ENCODE results near the gene CCDC70. TPM values are rescaled to one million over a fixed set of nuclear protein-coding genes. Genes with fewer than 3 reads are reported as not detected.

Gene CCDC70
- total and polyA plus RNA-seq, 2 of the 8 experiments (the other 6 are each of a cell fraction or from before 2014, with no cell fraction given) = not detected

DNA sequence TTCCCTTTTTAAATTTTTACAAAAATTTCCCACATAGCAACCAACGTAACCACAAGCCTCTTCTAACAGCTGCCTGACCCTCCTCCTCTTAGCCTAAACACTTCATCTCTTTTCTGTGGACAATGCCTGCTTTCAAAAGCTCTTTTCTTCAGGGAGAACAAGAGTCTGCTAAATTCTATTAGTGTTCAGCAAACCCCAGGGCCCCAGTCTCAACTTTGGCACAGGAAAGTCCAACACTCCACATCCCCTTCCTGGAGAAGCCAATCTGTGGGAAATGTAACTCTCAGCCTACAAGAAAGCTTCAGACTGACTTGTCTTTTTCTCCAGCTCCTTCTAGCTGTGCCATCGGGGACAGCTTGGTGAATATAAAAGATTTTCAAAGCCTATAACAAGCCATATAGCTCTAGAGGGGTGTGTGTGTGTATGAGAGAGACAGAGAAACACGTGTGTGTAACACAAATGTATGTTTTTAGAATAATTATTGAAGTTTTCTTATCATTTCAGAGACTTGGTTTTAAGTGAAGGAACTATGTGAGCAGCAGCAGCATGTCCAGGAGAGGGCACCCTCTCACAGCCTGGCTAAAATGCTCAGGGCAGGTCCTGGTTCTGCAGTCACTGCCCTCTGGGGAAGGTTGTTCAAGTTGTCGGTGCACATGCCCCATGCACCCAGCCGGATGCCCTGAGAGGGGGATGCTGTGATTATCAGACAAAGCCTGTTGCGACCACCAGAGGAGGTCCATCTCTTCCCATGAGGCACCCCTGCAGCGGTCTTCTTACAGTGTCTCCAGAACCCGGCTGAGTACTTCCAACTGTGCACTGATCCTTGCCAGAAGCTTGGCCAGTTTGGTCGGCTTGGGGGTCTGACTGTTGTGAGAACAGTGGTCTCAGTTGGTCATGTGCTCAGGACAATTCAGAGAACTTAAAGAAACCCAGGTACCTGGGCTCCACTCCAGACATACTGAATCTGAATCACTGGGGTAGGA is 34.4 kb downstream of the CCDC70 start (continued):
- TF ChIP-seq TAF1 (IDR thresholded peaks at IDR 0.05; ENCODE audit: low read depth, low read length) = no peak
- no peak for TF ChIP-seq TCF12 (IDR thresholded peaks at IDR 0.05; ENCODE audit: low read depth, low read length)
- no peak for TF ChIP-seq BACH1 (IDR thresholded peaks at IDR 0.05; ENCODE audit: low read length)
- TF ChIP-seq, protein P1, sequence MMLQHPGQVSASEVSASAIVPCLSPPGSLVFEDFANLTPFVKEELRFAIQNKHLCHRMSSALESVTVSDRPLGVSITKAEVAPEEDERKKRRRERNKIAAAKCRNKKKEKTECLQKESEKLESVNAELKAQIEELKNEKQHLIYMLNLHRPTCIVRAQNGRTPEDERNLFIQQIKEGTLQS (IDR thresholded peaks at IDR 0.05; ENCODE audit: insufficient read depth, low read depth, low read length) = no peak
- TF ChIP-seq KDM4A (IDR thresholded peaks at IDR 0.05; ENCODE audit: low read depth, low read length, severe bottlenecking) = no peak
- TF ChIP-seq GTF2F1 (IDR thresholded peaks at IDR 0.05; ENCODE audit: borderline replicate concordance, low read depth, low read length) = no peak
- TF ChIP-seq RNF2 (IDR thresholded peaks at IDR 0.05; ENCODE audit: borderline replicate concordance, low read depth, low read length, missing control alignments, poor library complexity, severe bottlenecking) = no peak
- TF ChIP-seq CTBP2 (IDR thresholded peaks at IDR 0.05; ENCODE audit: borderline replicate concordance, insufficient read depth, insufficient read length, low read length) = no peak
- TF ChIP-seq EZH2 (IDR thresholded peaks at IDR 0.05; ENCODE audit: low read depth, low read length, severe bottlenecking) = no peak
- TF ChIP-seq, protein P2, sequence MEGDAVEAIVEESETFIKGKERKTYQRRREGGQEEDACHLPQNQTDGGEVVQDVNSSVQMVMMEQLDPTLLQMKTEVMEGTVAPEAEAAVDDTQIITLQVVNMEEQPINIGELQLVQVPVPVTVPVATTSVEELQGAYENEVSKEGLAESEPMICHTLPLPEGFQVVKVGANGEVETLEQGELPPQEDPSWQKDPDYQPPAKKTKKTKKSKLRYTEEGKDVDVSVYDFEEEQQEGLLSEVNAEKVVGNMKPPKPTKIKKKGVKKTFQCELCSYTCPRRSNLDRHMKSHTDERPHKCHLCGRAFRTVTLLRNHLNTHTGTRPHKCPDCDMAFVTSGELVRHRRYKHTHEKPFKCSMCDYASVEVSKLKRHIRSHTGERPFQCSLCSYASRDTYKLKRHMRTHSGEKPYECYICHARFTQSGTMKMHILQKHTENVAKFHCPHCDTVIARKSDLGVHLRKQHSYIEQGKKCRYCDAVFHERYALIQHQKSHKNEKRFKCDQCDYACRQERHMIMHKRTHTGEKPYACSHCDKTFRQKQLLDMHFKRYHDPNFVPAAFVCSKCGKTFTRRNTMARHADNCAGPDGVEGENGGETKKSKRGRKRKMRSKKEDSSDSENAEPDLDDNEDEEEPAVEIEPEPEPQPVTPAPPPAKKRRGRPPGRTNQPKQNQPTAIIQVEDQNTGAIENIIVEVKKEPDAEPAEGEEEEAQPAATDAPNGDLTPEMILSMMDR (IDR thresholded peaks at IDR 0.05; ENCODE audit: control extremely low read depth in 1 of 3, insufficient read depth in 1 of 3, low read depth in 1 of 3, low read length in 3 of 3) = peak; percentile 86 to 93 (median 88)
- no peak for TF ChIP-seq SIRT6 (IDR thresholded peaks at IDR 0.05; ENCODE audit: low read length)
- peak; percentile 88 to 92 for TF ChIP-seq RAD21 (IDR thresholded peaks at IDR 0.05 in 1 of 2, conservative IDR thresholded peaks at IDR 0.05 in 1 of 2; ENCODE audit: low read depth in 2 of 2, low read length in 2 of 2)
- TF ChIP-seq TEAD4 (IDR thresholded peaks at IDR 0.05; ENCODE audit: low read depth, low read length) = 0 out of 2 replicates have a peak, but pooled peaks have one; percentile 25
- TF ChIP-seq TAF7 (optimal IDR thresholded peaks at IDR 0.05; ENCODE audit: borderline replicate concordance, low read depth, low read length) = no peak
- TF ChIP-seq CREB1 (IDR thresholded peaks at IDR 0.05) = no peak
- no peak for TF ChIP-seq RXRA (IDR thresholded peaks at IDR 0.05; ENCODE audit: insufficient read depth, low read depth, low read length)
- TF ChIP-seq CHD1 (IDR thresholded peaks at IDR 0.05; ENCODE audit: low read depth, low read length) = no peak
- no peak for TF ChIP-seq SIN3A (conservative IDR thresholded peaks at IDR 0.05 in 1 of 2, IDR thresholded peaks at IDR 0.05 in 1 of 2; ENCODE audit: low read depth in 1 of 2, low read length in 2 of 2)

All from H1 (cell line).